ENCODE measurements around the gene TAX1BP3. TPM values are rescaled to one million over a fixed set of nuclear protein-coding genes. Genes with fewer than 3 reads are reported as not detected.

Gene TAX1BP3
- total and polyA plus RNA-seq, 2 of the 13 experiments (the other 11 are each of a cell fraction or from before 2014, with no cell fraction given): 16.7 to 45.1 TPM

DNA sequence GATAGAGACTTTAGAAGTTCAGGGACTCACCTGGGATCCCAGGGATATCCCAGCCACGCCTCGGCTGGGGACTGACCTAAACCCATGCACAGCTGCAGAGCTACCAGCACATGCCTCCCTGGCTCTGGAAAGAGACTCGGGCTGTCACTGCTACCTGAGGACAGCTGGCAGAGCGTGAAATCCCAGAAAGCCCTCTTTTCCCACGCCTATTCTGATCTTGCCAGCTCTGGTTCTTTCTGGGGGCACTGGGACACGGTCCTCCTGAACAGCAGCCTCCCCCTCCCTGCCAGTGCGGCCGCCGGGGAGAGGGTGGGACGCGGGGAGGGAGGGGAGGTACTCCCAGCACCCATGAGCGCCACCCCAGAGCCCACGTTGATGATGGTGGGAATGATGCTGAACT lies 16.8 kb upstream of the TAX1BP3 start:
- ATAC-seq (no peak), DNase-seq (ENCODE audit: low spot score) (no peak), FAIRE-seq (no peak)
- CTCF ChIA-PET (ENCODE audit: low intra/inter-chr PET ratio, low total read pairs): no interaction called here
- intact Hi-C loops (cut with micrococcal nuclease; ENCODE audit: unreplicated experiment) (no loop called here), in situ Hi-C loops (cut with HindIII; ENCODE audit: extremely low pct_ligation_motif_present, low pct_unique_long_range_greater_than_20kb) (no loop called here)
- no peak overlapping the region for H3K4me3 ChIP-seq (replicated peaks in 1 of 3; ENCODE audit: insufficient read depth in 1 of 3, low read depth in 2 of 3, low read length in 3 of 3)
- POLR2A ChIA-PET: no interaction called here
- no peak overlapping the region for H3K27ac ChIP-seq (ENCODE audit: extremely low read length, insufficient read depth, low read length)
- H4K20me1 ChIP-seq (ENCODE audit: insufficient read depth, low read length): no peaks in the 10 kb centered on the region
- no peak overlapping the region for H3K4me2 ChIP-seq (ENCODE audit: low read depth, low read length)
- no peaks in the 10 kb centered on the region for H3K36me3 ChIP-seq (replicated peaks in 1 of 2; ENCODE audit: control insufficient read depth in 1 of 2, insufficient read depth in 2 of 2, low read length in 2 of 2)
- WGBS (ENCODE audit: low lambda C conversion rate): 87% methylated on average over 5 of the region's 13 CpGs
- H3K79me2 ChIP-seq (ENCODE audit: insufficient read depth, low read length): no peaks in the 10 kb centered on the region
- no peak overlapping the region for H2AFZ ChIP-seq (ENCODE audit: low read length)
- no peaks in the 10 kb centered on the region for H3K9me3 ChIP-seq (ENCODE audit: low read length)
- H3K27me3 ChIP-seq (ENCODE audit: control insufficient read depth in 1 of 2, insufficient read depth in 2 of 2, low read length in 2 of 2): peaks cover 2 to 7% of the 10 kb centered on the region in 2 experiments; a peak in 4 of 5 replicates
- BruUV-seq (replicated peaks): no TSS peak
- H3K4me1 ChIP-seq (ENCODE audit: insufficient read depth, low read length): no peaks in the 10 kb centered on the region
- no peak overlapping the region for H3K9ac ChIP-seq (ENCODE audit: insufficient read depth, low read depth, low read length)
- TF ChIP-seq ZNF614 (CRISPR knock-in tag; IDR thresholded peaks at IDR 0.05; ENCODE audit: borderline replicate concordance): no peak
- TF ChIP-seq, protein P1, sequence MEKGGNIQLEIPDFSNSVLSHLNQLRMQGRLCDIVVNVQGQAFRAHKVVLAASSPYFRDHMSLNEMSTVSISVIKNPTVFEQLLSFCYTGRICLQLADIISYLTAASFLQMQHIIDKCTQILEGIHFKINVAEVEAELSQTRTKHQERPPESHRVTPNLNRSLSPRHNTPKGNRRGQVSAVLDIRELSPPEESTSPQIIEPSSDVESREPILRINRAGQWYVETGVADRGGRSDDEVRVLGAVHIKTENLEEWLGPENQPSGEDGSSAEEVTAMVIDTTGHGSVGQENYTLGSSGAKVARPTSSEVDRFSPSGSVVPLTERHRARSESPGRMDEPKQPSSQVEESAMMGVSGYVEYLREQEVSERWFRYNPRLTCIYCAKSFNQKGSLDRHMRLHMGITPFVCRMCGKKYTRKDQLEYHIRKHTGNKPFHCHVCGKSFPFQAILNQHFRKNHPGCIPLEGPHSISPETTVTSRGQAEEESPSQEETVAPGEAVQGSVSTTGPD (CRISPR knock-in tag; IDR thresholded peaks at IDR 0.05): no peak
- TF ChIP-seq GTF2F1 (IDR thresholded peaks at IDR 0.05; ENCODE audit: low read length): no peak
- TF ChIP-seq, protein P2, sequence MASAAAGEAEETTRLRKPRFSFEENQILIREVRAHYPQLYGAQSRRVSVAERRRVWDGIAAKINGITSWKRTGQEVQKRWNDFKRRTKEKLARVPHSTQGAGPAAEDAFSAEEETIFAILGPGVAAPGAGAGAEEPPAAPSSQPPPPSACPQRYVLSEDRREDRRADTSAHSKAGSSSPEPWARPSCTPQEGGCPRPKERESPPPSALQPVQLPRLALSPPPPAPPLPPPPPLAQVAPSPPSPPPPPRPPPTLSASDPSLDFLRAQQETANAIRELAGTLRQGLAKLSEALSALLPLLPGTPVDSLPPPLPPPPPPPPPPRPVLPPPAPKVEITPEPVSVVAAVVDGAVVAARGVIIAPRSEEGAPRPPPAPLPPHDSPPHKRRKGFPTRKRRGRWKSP (CRISPR knock-in tag; IDR thresholded peaks at IDR 0.05): no peak
- TF ChIP-seq, protein P3, sequence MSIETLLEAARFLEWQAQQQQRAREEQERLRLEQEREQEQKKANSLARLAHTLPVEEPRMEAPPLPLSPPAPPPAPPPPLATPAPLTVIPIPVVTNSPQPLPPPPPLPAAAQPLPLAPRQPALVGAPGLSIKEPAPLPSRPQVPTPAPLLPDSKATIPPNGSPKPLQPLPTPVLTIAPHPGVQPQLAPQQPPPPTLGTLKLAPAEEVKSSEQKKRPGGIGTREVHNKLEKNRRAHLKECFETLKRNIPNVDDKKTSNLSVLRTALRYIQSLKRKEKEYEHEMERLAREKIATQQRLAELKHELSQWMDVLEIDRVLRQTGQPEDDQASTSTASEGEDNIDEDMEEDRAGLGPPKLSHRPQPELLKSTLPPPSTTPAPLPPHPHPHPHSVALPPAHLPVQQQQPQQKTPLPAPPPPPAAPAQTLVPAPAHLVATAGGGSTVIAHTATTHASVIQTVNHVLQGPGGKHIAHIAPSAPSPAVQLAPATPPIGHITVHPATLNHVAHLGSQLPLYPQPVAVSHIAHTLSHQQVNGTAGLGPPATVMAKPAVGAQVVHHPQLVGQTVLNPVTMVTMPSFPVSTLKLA (IDR thresholded peaks at IDR 0.05): no peak
- no peak for TF ChIP-seq MXD4 (CRISPR knock-in tag; IDR thresholded peaks at IDR 0.05)
- no peak for TF ChIP-seq HNF4G (IDR thresholded peaks at IDR 0.05; ENCODE audit: borderline replicate concordance, low read depth, low read length)
- no peak for TF ChIP-seq HNF4G (CRISPR knock-in tag; IDR thresholded peaks at IDR 0.05; ENCODE audit: borderline replicate concordance, low read depth)
- TF ChIP-seq, protein P4, sequence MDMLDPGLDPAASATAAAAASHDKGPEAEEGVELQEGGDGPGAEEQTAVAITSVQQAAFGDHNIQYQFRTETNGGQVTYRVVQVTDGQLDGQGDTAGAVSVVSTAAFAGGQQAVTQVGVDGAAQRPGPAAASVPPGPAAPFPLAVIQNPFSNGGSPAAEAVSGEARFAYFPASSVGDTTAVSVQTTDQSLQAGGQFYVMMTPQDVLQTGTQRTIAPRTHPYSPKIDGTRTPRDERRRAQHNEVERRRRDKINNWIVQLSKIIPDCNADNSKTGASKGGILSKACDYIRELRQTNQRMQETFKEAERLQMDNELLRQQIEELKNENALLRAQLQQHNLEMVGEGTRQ (IDR thresholded peaks at IDR 0.05; ENCODE audit: low read depth, low read length): no peak
- TF ChIP-seq, protein P4 (CRISPR knock-in tag; IDR thresholded peaks at IDR 0.05; ENCODE audit: borderline replicate concordance): no peak
- TF ChIP-seq, protein P5, sequence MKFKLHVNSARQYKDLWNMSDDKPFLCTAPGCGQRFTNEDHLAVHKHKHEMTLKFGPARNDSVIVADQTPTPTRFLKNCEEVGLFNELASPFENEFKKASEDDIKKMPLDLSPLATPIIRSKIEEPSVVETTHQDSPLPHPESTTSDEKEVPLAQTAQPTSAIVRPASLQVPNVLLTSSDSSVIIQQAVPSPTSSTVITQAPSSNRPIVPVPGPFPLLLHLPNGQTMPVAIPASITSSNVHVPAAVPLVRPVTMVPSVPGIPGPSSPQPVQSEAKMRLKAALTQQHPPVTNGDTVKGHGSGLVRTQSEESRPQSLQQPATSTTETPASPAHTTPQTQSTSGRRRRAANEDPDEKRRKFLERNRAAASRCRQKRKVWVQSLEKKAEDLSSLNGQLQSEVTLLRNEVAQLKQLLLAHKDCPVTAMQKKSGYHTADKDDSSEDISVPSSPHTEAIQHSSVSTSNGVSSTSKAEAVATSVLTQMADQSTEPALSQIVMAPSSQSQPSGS (CRISPR knock-in tag; IDR thresholded peaks at IDR 0.05): no peak
- TF ChIP-seq, protein P6, sequence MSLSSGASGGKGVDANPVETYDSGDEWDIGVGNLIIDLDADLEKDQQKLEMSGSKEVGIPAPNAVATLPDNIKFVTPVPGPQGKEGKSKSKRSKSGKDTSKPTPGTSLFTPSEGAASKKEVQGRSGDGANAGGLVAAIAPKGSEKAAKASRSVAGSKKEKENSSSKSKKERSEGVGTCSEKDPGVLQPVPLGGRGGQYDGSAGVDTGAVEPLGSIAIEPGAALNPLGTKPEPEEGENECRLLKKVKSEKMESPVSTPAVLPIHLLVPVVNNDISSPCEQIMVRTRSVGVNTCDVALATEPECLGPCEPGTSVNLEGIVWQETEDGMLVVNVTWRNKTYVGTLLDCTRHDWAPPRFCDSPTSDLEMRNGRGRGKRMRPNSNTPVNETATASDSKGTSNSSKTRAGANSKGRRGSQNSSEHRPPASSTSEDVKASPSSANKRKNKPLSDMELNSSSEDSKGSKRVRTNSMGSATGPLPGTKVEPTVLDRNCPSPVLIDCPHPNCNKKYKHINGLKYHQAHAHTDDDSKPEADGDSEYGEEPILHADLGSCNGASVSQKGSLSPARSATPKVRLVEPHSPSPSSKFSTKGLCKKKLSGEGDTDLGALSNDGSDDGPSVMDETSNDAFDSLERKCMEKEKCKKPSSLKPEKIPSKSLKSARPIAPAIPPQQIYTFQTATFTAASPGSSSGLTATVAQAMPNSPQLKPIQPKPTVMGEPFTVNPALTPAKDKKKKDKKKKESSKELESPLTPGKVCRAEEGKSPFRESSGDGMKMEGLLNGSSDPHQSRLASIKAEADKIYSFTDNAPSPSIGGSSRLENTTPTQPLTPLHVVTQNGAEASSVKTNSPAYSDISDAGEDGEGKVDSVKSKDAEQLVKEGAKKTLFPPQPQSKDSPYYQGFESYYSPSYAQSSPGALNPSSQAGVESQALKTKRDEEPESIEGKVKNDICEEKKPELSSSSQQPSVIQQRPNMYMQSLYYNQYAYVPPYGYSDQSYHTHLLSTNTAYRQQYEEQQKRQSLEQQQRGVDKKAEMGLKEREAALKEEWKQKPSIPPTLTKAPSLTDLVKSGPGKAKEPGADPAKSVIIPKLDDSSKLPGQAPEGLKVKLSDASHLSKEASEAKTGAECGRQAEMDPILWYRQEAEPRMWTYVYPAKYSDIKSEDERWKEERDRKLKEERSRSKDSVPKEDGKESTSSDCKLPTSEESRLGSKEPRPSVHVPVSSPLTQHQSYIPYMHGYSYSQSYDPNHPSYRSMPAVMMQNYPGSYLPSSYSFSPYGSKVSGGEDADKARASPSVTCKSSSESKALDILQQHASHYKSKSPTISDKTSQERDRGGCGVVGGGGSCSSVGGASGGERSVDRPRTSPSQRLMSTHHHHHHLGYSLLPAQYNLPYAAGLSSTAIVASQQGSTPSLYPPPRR (CRISPR knock-in tag; IDR thresholded peaks at IDR 0.05; ENCODE audit: borderline replicate concordance): no peak
